GM12892 (cell line): ENCODE results near the gene OR8G1.

Experiments used
- POLR2A ChIP-seq: IDR thresholded peaks from 2 replicates; pipeline ENCODE4 v1.6.1; 2011; ENCODE audit warnings: low read depth, low read length, control low read depth
- TAF1 ChIP-seq: IDR thresholded peaks from 2 replicates; pipeline ENCODE4 v1.6.1; 2011; ENCODE audit warnings: low read depth, mild to moderate bottlenecking, control low read depth, low read length, borderline replicate concordance

DNA sequence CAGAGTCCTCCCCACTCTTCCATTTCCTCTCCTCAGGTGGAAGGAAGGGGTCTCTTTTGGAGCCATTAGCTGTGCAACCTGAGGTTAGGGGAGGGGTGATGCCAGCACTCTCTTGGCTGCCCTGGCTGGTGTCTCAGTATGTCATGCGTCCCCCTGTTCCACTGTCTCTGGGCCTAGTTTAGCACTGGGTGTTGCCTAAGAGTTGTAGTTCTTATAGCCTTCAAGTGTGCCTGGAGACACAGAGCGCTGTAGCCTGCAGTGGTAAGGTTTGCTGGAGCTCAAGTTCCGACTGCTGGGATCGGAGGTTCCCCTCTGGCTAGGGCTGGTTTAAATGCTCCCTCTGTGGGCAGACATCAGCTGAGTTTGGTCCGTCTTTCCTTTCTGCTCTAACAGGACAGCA lies 36.9 kb upstream of the OR8G1 start:
- TF ChIP-seq TAF1 (no peak), POLR2A (no peak)
